Endothelial cell of umbilical vein (primary cell): ENCODE measurements around the gene STK38. TPM values are rescaled to one million over a fixed set of nuclear protein-coding genes. Genes with fewer than 3 reads are reported as not detected.

Experiments
- BruUV-seq: library from RNA; stranded (reverse); fragments of 400-500 nt; replicated peaks from 2 replicates; lab custom pipeline; 2021; lab: Mats Ljungman, UMichigan
- CTCF ChIA-PET: fragments of 300-600, 350-600 bp; sonication (Branson Sonifier 250); formaldehyde crosslinking; loops from one replicate; lab custom pipeline; 2021; ENCODE audit warnings: antibody characterized with exemption, inconsistent platforms; lab: Charles Lee
- POLR2A ChIA-PET: fragments of 300-600, 350-600 bp; sonication (Branson Sonifier 250); formaldehyde crosslinking; loops from one replicate; lab custom pipeline; 2021; ENCODE audit warnings: antibody characterized with exemption, inconsistent platforms; lab: Charles Lee
- DNase-seq: peaks from one replicate; pipeline ENCODE4 v3.0.0-alpha.2; 2011; ENCODE audit warnings: low read depth, low spot score
- FAIRE-seq: peaks from 2 replicates; lab custom pipeline; 2011; peaks lifted over from hg19 to GRCh38; lab: Jason Lieb, UNC
- H2AFZ ChIP-seq: 2 replicates; pipeline ENCODE4 v1.6.0; 2012; ENCODE audit warnings: low read depth, low read length, control low read depth, inconsistent platforms
- H3K27ac ChIP-seq: 2 replicates; pipeline ENCODE4 v1.5.1; 2011; ENCODE audit warnings: low read depth, mild to moderate bottlenecking, control low read depth, low read length, moderate library complexity; ENCODE audit not compliant: insufficient read depth
- H3K27me3 ChIP-seq, 2 experiments: 2 replicates each; pipeline versions ENCODE4 v1.6.0 to v1.6.1; 2011; ENCODE audit warnings: low read length in 2 of 2, mixed read lengths in 1 of 2; ENCODE audit not compliant: control insufficient read depth in 2 of 2, insufficient read depth in 2 of 2
- H3K36me3 ChIP-seq, 2 experiments: 2 replicates in 1 of 2; 3 replicates in 1 of 2; pipeline ENCODE4 v1.5.1; 2011; ENCODE audit warnings: low read length in 2 of 2, mild to moderate bottlenecking in 1 of 2, moderate library complexity in 1 of 2; ENCODE audit not compliant: control insufficient read depth in 2 of 2, insufficient read depth in 2 of 2; ENCODE audit errors: extremely low read depth in 1 of 2
- H3K4me1 ChIP-seq: 3 replicates; pipeline ENCODE4 v1.5.1; 2011; ENCODE audit warnings: mild to moderate bottlenecking, low read length; ENCODE audit not compliant: control insufficient read depth, insufficient read depth; ENCODE audit errors: extremely low read depth
- H3K4me2 ChIP-seq: 2 replicates; pipeline ENCODE4 v1.6.1; 2011; ENCODE audit warnings: low read length, control low read depth, mixed read lengths; ENCODE audit not compliant: insufficient read depth
- H3K4me3 ChIP-seq, 3 experiments: fragments of 200-600 bp in 1 of 3; sonication (generic), shearing (Covaris generic) in 1 of 3; replicated peaks in 1 of 3; 2 replicates each; pipeline ENCODE4 v1.5.1; 2011 to 2016; ENCODE audit warnings: control low read depth in 3 of 3, low read length in 3 of 3, mild to moderate bottlenecking in 2 of 3, inconsistent platforms in 1 of 3, low read depth in 1 of 3, moderate library complexity in 1 of 3; ENCODE audit not compliant: insufficient read depth in 1 of 3
- H3K79me2 ChIP-seq: 2 replicates; pipeline ENCODE4 v1.6.0; 2012; ENCODE audit warnings: low read length, inconsistent platforms; ENCODE audit not compliant: control insufficient read depth, insufficient read depth
- H3K9ac ChIP-seq: replicated peaks from 2 replicates; pipeline ENCODE3; 2011; ENCODE audit warnings: low read length, control low read depth; ENCODE audit not compliant: insufficient read depth; ENCODE audit errors: extremely low read depth
- H3K9me1 ChIP-seq: replicated peaks from 3 replicates; pipeline ENCODE4 v1.6.0; 2011; ENCODE audit warnings: mild to moderate bottlenecking, low read length; ENCODE audit not compliant: control insufficient read depth, insufficient read depth; ENCODE audit errors: extremely low read depth
- H3K9me3 ChIP-seq: replicated peaks from 2 replicates; pipeline ENCODE4 v1.5.1; 2012; ENCODE audit warnings: low read length, inconsistent platforms; ENCODE audit not compliant: control insufficient read depth, insufficient read depth
- H4K20me1 ChIP-seq: replicated peaks from 2 replicates; pipeline ENCODE3; 2011; ENCODE audit warnings: mild to moderate bottlenecking, low read length; ENCODE audit not compliant: control insufficient read depth, insufficient read depth; ENCODE audit errors: extremely low read depth
- CTCF ChIP-seq, 2 donors: IDR thresholded peaks; 1 replicate in 1 of 2; 2 replicates in 1 of 2; pipeline ENCODE4 v1.5.1; 2011; ENCODE audit warnings: low read length in 2 of 2, mild to moderate bottlenecking in 2 of 2, moderate library complexity in 2 of 2, control low read depth in 1 of 2, inconsistent platforms in 1 of 2, low read depth in 1 of 2; ENCODE audit not compliant: insufficient read depth in 1 of 2; ENCODE audit errors: extremely low read depth in 1 of 2
- EZH2 ChIP-seq: IDR thresholded peaks from 2 replicates; pipeline ENCODE4 v1.6.1; 2012; ENCODE audit warnings: borderline replicate concordance, low read depth, mild to moderate bottlenecking, moderate library complexity, low read length, inconsistent platforms; ENCODE audit not compliant: severe bottlenecking
- FOS ChIP-seq: IDR thresholded peaks from 2 replicates; pipeline ENCODE4 v1.6.1; 2011; ENCODE audit warnings: mild to moderate bottlenecking, low read length, moderate library complexity, borderline replicate concordance; ENCODE audit not compliant: insufficient read depth
- GATA2 ChIP-seq: IDR thresholded peaks from 2 replicates; pipeline ENCODE4 v1.7.0; 2011; ENCODE audit warnings: low read depth, mild to moderate bottlenecking, moderate library complexity, mixed read lengths, low read length; ENCODE audit not compliant: insufficient read length, insufficient read depth
- JUN ChIP-seq: IDR thresholded peaks from 2 replicates; pipeline ENCODE4 v1.6.1; 2011; ENCODE audit warnings: borderline replicate concordance, low read depth; ENCODE audit not compliant: insufficient read length, insufficient read depth
- MYC ChIP-seq: IDR thresholded peaks from one replicate; pipeline ENCODE4 v1.6.1; 2011; ENCODE audit warnings: mild to moderate bottlenecking, low read depth, low read length
- POLR2A ChIP-seq: IDR thresholded peaks from 2 replicates; pipeline ENCODE4 v1.6.1; 2012; ENCODE audit warnings: low read depth, mild to moderate bottlenecking, control low read depth, low read length
- POLR2AphosphoS5 ChIP-seq: IDR thresholded peaks from 2 replicates; pipeline ENCODE4 v1.6.1; 2012; ENCODE audit warnings: low read depth, mild to moderate bottlenecking, control low read depth, low read length, moderate library complexity; ENCODE audit not compliant: insufficient read depth
- dilution Hi-C: fragments of 300-500 bp; cut with MboI; formaldehyde crosslinking; loops from one replicate; pipeline ENCODE4 v1.15.0; 2019; ENCODE audit warnings: low sequenced_read_pairs; ENCODE audit not compliant: extremely low pct_ligation_motif_present
- intact Hi-C: fragments of 100-400 bp; cut with micrococcal nuclease; formaldehyde crosslinking; loops from one replicate; pipeline ENCODE4 v1.10.0; 2022
- polyA plus RNA-seq, 4 experiments: library from polyadenylated mRNA; depleted of rRNA in 3 of 4; stranded (reverse) in 3 of 4; unstranded in 1 of 4; fragments of >200 nt; gene quantifications; 2 replicates each; pipeline versions ENCODE4 v1.2.1 to v1.2.3, GENCODE V29; 2011 to 2012; ENCODE audit warnings: missing spikeins in 1 of 4
- total RNA-seq: library from RNA; stranded (reverse); gene quantifications from 2 replicates; pipeline ENCODE4 v1.2.3, GENCODE V29; 2021
- TF ChIP-seq, protein P1 (sequence below): IDR thresholded peaks from 2 replicates; pipeline ENCODE4 v1.6.1; 2011; ENCODE audit not compliant: insufficient read depth, insufficient read length

Gene STK38
- total and polyA plus RNA-seq, 2 donors (not counting 3 experiments of a cell fraction or from before 2014, with no cell fraction given) = 10.1 to 30.3 TPM

DNA sequence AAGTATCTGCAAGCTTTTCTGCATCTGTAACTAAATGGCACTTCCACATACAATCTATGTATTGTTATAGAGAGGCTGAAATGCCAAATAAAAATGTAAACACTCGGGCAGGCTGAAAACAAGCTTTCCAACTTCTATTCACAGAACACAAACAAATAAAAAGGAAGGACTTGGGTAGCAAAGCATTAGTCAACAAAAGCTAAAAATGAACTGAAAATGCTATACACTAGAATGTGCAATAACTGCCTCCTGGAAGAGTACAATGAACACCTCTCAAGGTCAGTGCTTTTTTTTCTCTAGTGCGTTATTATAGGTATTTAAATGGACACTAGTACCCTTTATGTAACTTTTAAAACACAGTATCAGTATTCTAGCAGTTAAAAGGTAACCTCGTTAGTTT is 31.4 kb downstream of the STK38 start:
- no peak overlapping the region for H3K9ac ChIP-seq
- H4K20me1 ChIP-seq = no peaks in the 10 kb centered on the region
- H3K27ac ChIP-seq = no peak overlapping the region
- intact Hi-C loops = no loop called here
- H3K4me3 ChIP-seq = no peak overlapping the region
- POLR2A ChIA-PET = no interaction called here
- no peaks in the 10 kb centered on the region for H3K27me3 ChIP-seq
- no peaks in the 10 kb centered on the region for H3K4me1 ChIP-seq
- BruUV-seq = no TSS peak
- dilution Hi-C loops = no loop called here
- peaks cover 13 to 16% of the 10 kb centered on the region in 2 experiments for H3K36me3 ChIP-seq
- TF ChIP-seq POLR2AphosphoS5 (no peak), EZH2 (no peak), JUN (no peak), CTCF (IDR thresholded peaks at IDR 0.05; ENCODE audit: extremely low read depth in 1 of 2, insufficient read depth in 1 of 2, low read depth in 1 of 2, low read length in 2 of 2) (no peak), MYC (no peak), GATA2 (no peak), POLR2A (no peak), FOS (no peak)
- TF ChIP-seq, protein P1, sequence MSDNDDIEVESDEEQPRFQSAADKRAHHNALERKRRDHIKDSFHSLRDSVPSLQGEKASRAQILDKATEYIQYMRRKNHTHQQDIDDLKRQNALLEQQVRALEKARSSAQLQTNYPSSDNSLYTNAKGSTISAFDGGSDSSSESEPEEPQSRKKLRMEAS = no peak
- no peak for FAIRE-seq
- DNase-seq = no peak
- no peaks in the 10 kb centered on the region for H3K79me2 ChIP-seq
- no peak overlapping the region for H3K4me2 ChIP-seq
- CTCF ChIA-PET = no interaction called here
- H2AFZ ChIP-seq = no peak overlapping the region
- H3K9me3 ChIP-seq = no peaks in the 10 kb centered on the region
- no peaks in the 10 kb centered on the region for H3K9me1 ChIP-seq
